ENCODE results near the gene GIT2. TPM values are rescaled to one million over a fixed set of nuclear protein-coding genes. Genes with fewer than 3 reads are reported as not detected.
"Not testable (repeated sequence)": the region's sequence is repeated elsewhere in the genome, so short reads cannot be mapped to it uniquely, and the experiment has no call there.

The GIT2 gene
- total RNA-seq, 1 experiment from 2014 or later, result 38.0 TPM

- H3K9me3 ChIP-seq (replicated peaks), result no peaks in the 10 kb centered on the region
- H3K27ac ChIP-seq, result no peak overlapping the region
- peaks cover 52% of the 10 kb centered on the region for H3K36me3 ChIP-seq
- H3K27me3 ChIP-seq, result no peaks in the 10 kb centered on the region
- H3K4me3 ChIP-seq, result no peak overlapping the region
- no peaks in the 10 kb centered on the region for H3K4me1 ChIP-seq
- DNase-seq, result no peak
Observed at GRCh38 chr12:109916045-109916444, 80.1 kb downstream of the GIT2 start.

GRCh38 chr12:109915171-109916040 is 80.8 kb downstream of the GIT2 start:
- H3K27ac ChIP-seq, result no peak overlapping the region
- no peak for DNase-seq
- H3K4me1 ChIP-seq, result no peaks in the 10 kb centered on the region
- H3K27me3 ChIP-seq, result no peaks in the 10 kb centered on the region
- no peak overlapping the region for H3K4me3 ChIP-seq
- H3K9me3 ChIP-seq (replicated peaks), result no peaks in the 10 kb centered on the region
- H3K36me3 ChIP-seq, result peaks cover 51% of the 10 kb centered on the region

GRCh38 chr12:109914461-109914860 is 81.7 kb downstream of the GIT2 start:
- H3K9me3 ChIP-seq (replicated peaks), result no peaks in the 10 kb centered on the region
- peaks cover 48% of the 10 kb centered on the region for H3K36me3 ChIP-seq
- H3K4me3 ChIP-seq, result no peak overlapping the region
- H3K27ac ChIP-seq, result no peak overlapping the region
- no peaks in the 10 kb centered on the region for H3K4me1 ChIP-seq
- H3K27me3 ChIP-seq, result no peaks in the 10 kb centered on the region
- no peak for DNase-seq

- no peaks in the 10 kb centered on the region for H3K27me3 ChIP-seq
- no peaks in the 10 kb centered on the region for H3K9me3 ChIP-seq (replicated peaks)
- DNase-seq, result peak in 1 of 2 experiments; percentile 9
- H3K36me3 ChIP-seq, result peaks cover 54% of the 10 kb centered on the region
- no peak overlapping the region for H3K4me3 ChIP-seq
- no peak overlapping the region for H3K27ac ChIP-seq
- no peaks in the 10 kb centered on the region for H3K4me1 ChIP-seq
Observed at GRCh38 chr12:109912855-109913321, 83.3 kb downstream of the GIT2 start.

- H3K9me3 ChIP-seq (replicated peaks), result no peaks in the 10 kb centered on the region
- H3K27ac ChIP-seq, result no peak overlapping the region
- peak; percentile 31 to 53 for DNase-seq
- no peak overlapping the region for H3K4me3 ChIP-seq
- H3K36me3 ChIP-seq, result peaks cover 52% of the 10 kb centered on the region
- H3K4me1 ChIP-seq, result no peaks in the 10 kb centered on the region
- H3K27me3 ChIP-seq, result no peaks in the 10 kb centered on the region
Observed at GRCh38 chr12:109910969-109911348, 85.2 kb downstream of the GIT2 start.

- H3K9me3 ChIP-seq (replicated peaks), result no peaks in the 10 kb centered on the region
- H3K4me1 ChIP-seq, result no peaks in the 10 kb centered on the region
- H3K36me3 ChIP-seq, result peaks cover 51% of the 10 kb centered on the region
- H3K4me3 ChIP-seq, result no peak overlapping the region
- DNase-seq, result no peak
- H3K27me3 ChIP-seq, result no peaks in the 10 kb centered on the region
- H3K27ac ChIP-seq, result no peak overlapping the region
Observed at GRCh38 chr12:109910254-109910968, 85.8 kb downstream of the GIT2 start.

- H3K36me3 ChIP-seq, result peaks cover 34% of the 10 kb centered on the region
- no peak overlapping the region for H3K4me3 ChIP-seq
- H3K4me1 ChIP-seq, result no peaks in the 10 kb centered on the region
- H3K9me3 ChIP-seq (replicated peaks), result no peaks in the 10 kb centered on the region
- H3K27me3 ChIP-seq, result no peaks in the 10 kb centered on the region
- no peak for DNase-seq
- H3K27ac ChIP-seq, result no peak overlapping the region
Observed at GRCh38 chr12:109905301-109905700, 90.9 kb downstream of the GIT2 start.

- Histone ChIP-seq H3K27ac (no peak overlapping the region), H3K4me1 (no peaks in the 10 kb centered on the region), H3K36me3 (peaks cover 22% of the 10 kb centered on the region), H3K9me3 (replicated peaks) (no peaks in the 10 kb centered on the region), H3K27me3 (no peaks in the 10 kb centered on the region), H3K4me3 (no peak overlapping the region)
- DNase-seq, result no peak
Observed at GRCh38 chr12:109902891-109903418, 93.2 kb downstream of the GIT2 start.

GRCh38 chr12:109900752-109901580 is 95.2 kb downstream of the GIT2 start:
- H3K4me1 ChIP-seq, result no peaks in the 10 kb centered on the region
- H3K4me3 ChIP-seq, result peak overlapping the region; percentile 74
- no peaks in the 10 kb centered on the region for H3K27me3 ChIP-seq
- no peaks in the 10 kb centered on the region for H3K9me3 ChIP-seq (replicated peaks)
- H3K36me3 ChIP-seq, result peaks cover 10% of the 10 kb centered on the region
- peak overlapping the region; percentile 84 for H3K27ac ChIP-seq
- peak; percentile 12 to 47 for DNase-seq

GRCh38 chr12:109899783-109900751 is 96.1 kb downstream of the GIT2 start, which contains the start of gene TCHP:
Gene TCHP (plus strand): TSS chr12:109900274. CDS start chr12:109903027, 2,753 bp downstream.
- no peaks in the 10 kb centered on the region for H3K4me1 ChIP-seq
- DNase-seq, result peak; percentile 82 to 86
- H3K27ac ChIP-seq, result peak within 1 kb of the TSS; percentile 84
- peaks cover 5% of the 10 kb centered on the region for H3K36me3 ChIP-seq
- no peaks in the 10 kb centered on the region for H3K9me3 ChIP-seq (replicated peaks)
- H3K4me3 ChIP-seq, result peak within 1 kb of the TSS; percentile 74
- H3K27me3 ChIP-seq, result no peaks in the 10 kb centered on the region

GRCh38 chr12:109899345-109899744 is 96.8 kb downstream of the GIT2 start:
- not testable (repeated sequence) for H3K36me3 ChIP-seq; H3K27me3 ChIP-seq; H3K9me3 ChIP-seq (replicated peaks); H3K27ac ChIP-seq; H3K4me1 ChIP-seq; DNase-seq
- H3K4me3 ChIP-seq, result peak overlapping the region; percentile 74

- H3K27me3 ChIP-seq, result no peaks in the 10 kb centered on the region
- no peak for DNase-seq
- no peak overlapping the region for H3K27ac ChIP-seq
- H3K4me1 ChIP-seq, result no peaks in the 10 kb centered on the region
- no peak overlapping the region for H3K4me3 ChIP-seq
- no peaks in the 10 kb centered on the region for H3K9me3 ChIP-seq (replicated peaks)
- H3K36me3 ChIP-seq, result no peaks in the 10 kb centered on the region
Observed at GRCh38 chr12:109897029-109897428, 99.1 kb downstream of the GIT2 start.

- Histone ChIP-seq H3K4me3 (no peak overlapping the region), H3K9me3 (replicated peaks) (no peaks in the 10 kb centered on the region), H3K27ac (no peak overlapping the region), H3K36me3 (no peaks in the 10 kb centered on the region), H3K27me3 (no peaks in the 10 kb centered on the region), H3K4me1 (no peaks in the 10 kb centered on the region)
- DNase-seq, result no peak
Observed at GRCh38 chr12:109896188-109896587, 100.0 kb downstream of the GIT2 start.

All from SJCRH30 (cell line).